ENCODE measurements around the gene BBS1. TPM values are rescaled to one million over a fixed set of nuclear protein-coding genes. Genes with fewer than 3 reads are reported as not detected.

The BBS1 gene
- total and polyA plus RNA-seq, 7 experiments from 2014 or later: 9.6 to 38.2 (median 22.7) TPM

DNA sequence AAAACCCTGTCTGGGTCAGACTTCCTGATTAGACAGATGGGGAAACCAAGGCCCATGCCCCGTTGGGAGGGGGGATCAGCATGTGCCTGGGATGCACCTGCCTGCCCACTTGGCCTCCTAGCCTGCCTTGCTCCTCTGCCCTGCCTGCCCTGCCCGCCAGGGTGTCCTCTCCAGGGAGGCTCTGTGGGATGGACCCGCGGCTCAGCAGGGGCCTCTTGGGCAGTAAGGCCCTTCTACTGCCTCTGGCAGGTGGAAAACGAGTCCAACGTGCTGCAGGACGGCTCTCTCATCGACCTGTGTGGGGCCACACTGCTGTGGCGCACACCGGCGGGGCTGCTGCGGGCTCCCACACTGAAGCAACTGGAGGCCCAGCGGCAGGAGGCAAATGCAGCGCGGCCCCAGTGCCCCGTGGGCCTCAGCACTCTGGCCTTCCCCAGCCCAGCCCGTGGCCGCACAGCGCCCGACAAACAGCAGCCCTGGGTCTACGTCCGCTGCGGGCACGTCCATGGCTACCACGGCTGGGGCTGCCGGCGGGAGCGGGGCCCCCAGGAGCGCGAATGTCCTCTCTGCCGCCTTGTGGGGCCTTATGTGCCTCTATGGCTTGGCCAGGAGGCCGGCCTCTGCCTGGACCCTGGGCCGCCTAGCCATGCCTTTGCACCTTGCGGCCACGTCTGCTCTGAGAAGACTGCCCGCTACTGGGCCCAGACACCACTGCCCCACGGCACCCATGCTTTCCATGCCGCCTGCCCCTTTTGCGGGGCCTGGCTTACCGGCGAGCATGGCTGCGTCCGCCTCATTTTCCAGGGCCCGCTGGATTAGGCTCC lies 34.9 kb upstream of the BBS1 start:
- POLR2A ChIA-PET: interaction anchor here (0.7 kb wide), 1 partner anchor 9 kb away, joined by 3 read pairs; no protein-coding TSS in a partner anchor
- Mint-ChIP-seq H3K27ac (no peak overlapping the region), H3K9me3 (no peaks in the 10 kb centered on the region), H3K4me1 (peaks cover 5 to 23% (median 12%) of the 10 kb centered on the region in 7 donors), H3K4me3 (no peak overlapping the region), H3K36me3 (peaks cover 0 to 10% (median 0%) of the 10 kb centered on the region in 5 donors), H3K27me3 (no peaks in the 10 kb centered on the region)
- peaks cover 0 to 22% (median 0%) of the 10 kb centered on the region in 3 experiments for H3K36me3 ChIP-seq (ENCODE audit: control insufficient read depth in 2 of 3, insufficient read depth in 3 of 3, low read length in 3 of 3)
- H3K27me3 ChIP-seq (ENCODE audit: control insufficient read depth in 2 of 2, insufficient read depth in 2 of 2, low read length in 2 of 2): no peaks in the 10 kb centered on the region
- no peak overlapping the region for H3K27ac ChIP-seq (ENCODE audit: low read depth, low read length)
- H3K4me1 ChIP-seq (ENCODE audit: control insufficient read depth in 2 of 2, insufficient read depth in 2 of 2, low read length in 2 of 2): peaks cover 8 to 9% of the 10 kb centered on the region in 2 donors
- no peak for ATAC-seq
- peak in 1 of 9 donors; percentile 5 for DNase-seq
- no peak overlapping the region for H3K4me3 ChIP-seq (ENCODE audit: low read length)
- no peaks in the 10 kb centered on the region for H3K9me3 ChIP-seq (ENCODE audit: control insufficient read depth in 2 of 3, low read length in 3 of 3)
- intact Hi-C loops (cut with micrococcal nuclease): no loop called here
- CTCF ChIA-PET: interaction anchor here (0.6 kb wide), 1 partner anchor 320 kb away, joined by 4 read pairs; no protein-coding TSS in a partner anchor

DNA sequence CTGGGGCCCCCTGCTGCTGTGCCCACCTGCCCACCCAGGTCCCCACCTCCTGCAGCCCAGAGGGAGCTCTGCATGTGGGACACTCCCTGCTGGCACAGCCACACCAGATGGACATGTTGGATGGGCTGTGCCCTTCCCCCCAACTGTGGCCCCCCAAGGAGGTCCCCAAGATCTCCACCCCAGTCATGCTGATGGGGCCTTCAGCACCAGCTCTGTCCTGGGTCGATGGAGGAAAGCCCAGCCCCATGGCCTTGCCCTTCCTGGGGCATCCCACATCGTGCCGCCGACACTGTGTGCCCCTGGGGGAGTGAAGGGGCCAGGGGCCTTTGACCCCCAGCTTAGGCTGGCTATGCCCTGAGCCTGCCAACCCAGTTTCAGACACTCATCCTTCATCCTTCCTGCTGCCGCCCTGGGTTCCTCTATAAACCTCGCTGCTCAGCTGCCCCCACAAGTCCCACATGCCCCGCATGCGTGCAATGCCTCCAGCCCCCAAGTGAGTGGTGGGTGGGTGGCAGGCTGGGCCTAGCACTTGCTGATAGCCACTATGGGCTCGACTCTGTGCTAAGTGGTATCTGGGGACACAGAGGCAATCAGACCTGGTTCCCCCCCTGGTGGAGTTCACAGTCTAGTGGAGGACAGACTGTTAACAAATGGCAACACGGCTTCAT lies 34.1 kb upstream of the BBS1 start:
- no peak for DNase-seq
- Histone ChIP-seq H3K4me3 (ENCODE audit: low read length) (no peak overlapping the region), H3K27me3 (ENCODE audit: control insufficient read depth in 2 of 2, insufficient read depth in 2 of 2, low read length in 2 of 2) (no peaks in the 10 kb centered on the region), H3K27ac (ENCODE audit: low read depth, low read length) (no peak overlapping the region), H3K36me3 (ENCODE audit: control insufficient read depth in 2 of 3, insufficient read depth in 3 of 3, low read length in 3 of 3) (peaks cover 0 to 22% (median 0%) of the 10 kb centered on the region in 3 experiments), H3K4me1 (ENCODE audit: control insufficient read depth in 2 of 2, insufficient read depth in 2 of 2, low read length in 2 of 2) (peaks cover 9 to 14% of the 10 kb centered on the region in 2 donors), H3K9me3 (ENCODE audit: control insufficient read depth in 2 of 3, low read length in 3 of 3) (no peaks in the 10 kb centered on the region)
- no peak overlapping the region for H3K4me3 Mint-ChIP-seq
- no peak for ATAC-seq
- intact Hi-C loops (cut with micrococcal nuclease): no loop called here
- H3K36me3 Mint-ChIP-seq: peaks cover 0 to 10% (median 0%) of the 10 kb centered on the region in 5 donors
- peak overlapping the region in 3 of 9 donors; percentile 18 to 76 (median 36) for H3K27ac Mint-ChIP-seq
- ChIA-PET CTCF (interaction anchor here (0.6 kb wide), 1 partner anchor 319 kb away, joined by 4 read pairs; no protein-coding TSS in a partner anchor), POLR2A (no interaction called here)
- H3K9me3 Mint-ChIP-seq: no peaks in the 10 kb centered on the region
- peaks cover 5 to 28% (median 17%) of the 10 kb centered on the region in 7 donors for H3K4me1 Mint-ChIP-seq
- H3K27me3 Mint-ChIP-seq: no peaks in the 10 kb centered on the region

- H3K27me3 Mint-ChIP-seq: no peaks in the 10 kb centered on the region
- no peak overlapping the region for H3K4me3 Mint-ChIP-seq
- Histone ChIP-seq H3K27ac (ENCODE audit: low read depth, low read length) (no peak overlapping the region), H3K4me1 (ENCODE audit: control insufficient read depth in 2 of 2, insufficient read depth in 2 of 2, low read length in 2 of 2) (peaks cover 9 to 14% of the 10 kb centered on the region in 2 donors), H3K4me3 (ENCODE audit: low read length) (no peak overlapping the region), H3K27me3 (ENCODE audit: control insufficient read depth in 2 of 2, insufficient read depth in 2 of 2, low read length in 2 of 2) (no peaks in the 10 kb centered on the region), H3K36me3 (ENCODE audit: control insufficient read depth in 2 of 3, insufficient read depth in 3 of 3, low read length in 3 of 3) (peaks cover 0 to 22% (median 0%) of the 10 kb centered on the region in 3 experiments), H3K9me3 (ENCODE audit: control insufficient read depth in 2 of 3, low read length in 3 of 3) (no peaks in the 10 kb centered on the region)
- peaks cover 0 to 10% (median 0%) of the 10 kb centered on the region in 5 donors for H3K36me3 Mint-ChIP-seq
- H3K27ac Mint-ChIP-seq: peak overlapping the region in 3 of 9 donors; percentile 18 to 76 (median 36)
- H3K9me3 Mint-ChIP-seq: no peaks in the 10 kb centered on the region
- ChIA-PET CTCF (no interaction called here), POLR2A (interaction anchor here (1.0 kb wide), 1 partner anchor 13 kb away, joined by 3 read pairs; no protein-coding TSS in a partner anchor)
- H3K4me1 Mint-ChIP-seq: peaks cover 5 to 29% (median 17%) of the 10 kb centered on the region in 7 donors
- DNase-seq: no peak
- intact Hi-C loops (cut with micrococcal nuclease): no loop called here
- ATAC-seq: no peak
Observed at GRCh38 chr11:66476841-66477251, 33.6 kb upstream of the BBS1 start.

- peak overlapping the region in 6 of 10 donors; percentile 39 to 88 (median 53) for H3K4me3 Mint-ChIP-seq
- no peak overlapping the region for H3K27ac ChIP-seq (ENCODE audit: low read depth, low read length)
- ATAC-seq (no peak), DNase-seq (no peak)
- no peak overlapping the region for H3K4me3 ChIP-seq (ENCODE audit: low read length)
- H3K9me3 Mint-ChIP-seq: no peaks in the 10 kb centered on the region
- H3K27me3 ChIP-seq (ENCODE audit: control insufficient read depth in 2 of 2, insufficient read depth in 2 of 2, low read length in 2 of 2): no peaks in the 10 kb centered on the region
- intact Hi-C loops (cut with micrococcal nuclease): no loop called here
- H3K36me3 Mint-ChIP-seq: peaks cover 0 to 13% (median 0%) of the 10 kb centered on the region in 5 donors
- peak overlapping the region in 6 of 9 donors; percentile 35 to 90 (median 67) for H3K27ac Mint-ChIP-seq
- ChIA-PET POLR2A (interaction anchor here (1.0 to 4.3 kb wide), 2 partner anchors 10 to 13 kb away, joined by 3 to 42 read pairs; partner anchors contain the start of gene PELI3), CTCF (interaction anchor here (0.5 to 2.6 kb wide), 2 partner anchors 38 to 203 kb away, joined by 4 to 12 read pairs; partner anchors contain the start of gene MRPL11)
- peaks cover 0 to 16% (median 0%) of the 10 kb centered on the region in 3 experiments for H3K36me3 ChIP-seq (ENCODE audit: control insufficient read depth in 2 of 3, insufficient read depth in 3 of 3, low read length in 3 of 3)
- H3K4me1 ChIP-seq (ENCODE audit: control insufficient read depth in 2 of 2, insufficient read depth in 2 of 2, low read length in 2 of 2): peaks cover 9 to 14% of the 10 kb centered on the region in 2 donors
- H3K4me1 Mint-ChIP-seq: peaks cover 8 to 36% (median 17%) of the 10 kb centered on the region in 7 donors
- H3K27me3 Mint-ChIP-seq: no peaks in the 10 kb centered on the region
- no peaks in the 10 kb centered on the region for H3K9me3 ChIP-seq (ENCODE audit: control insufficient read depth in 2 of 3, low read length in 3 of 3)
Observed at GRCh38 chr11:66477263-66478201, 32.9 kb upstream of the BBS1 start.

- no peaks in the 10 kb centered on the region for H3K27me3 Mint-ChIP-seq
- ChIA-PET POLR2A (interaction anchor here (4.3 kb wide), 1 partner anchor 11 kb away, joined by 42 read pairs; the partner anchor contains the start of gene PELI3), CTCF (interaction anchor here (1.0 to 2.6 kb wide), 5 partner anchors 10 to 92 kb away, joined by 3 to 12 read pairs (median 5); partner anchors contain the start of genes MRPL11 and PELI3)
- DNase-seq (peak in 3 of 9 donors; percentile 18 to 35 (median 21)), ATAC-seq (no peak)
- H3K4me3 Mint-ChIP-seq: peak overlapping the region; percentile 86 to 92 (median 90)
- H3K4me1 Mint-ChIP-seq: peaks cover 9 to 37% (median 17%) of the 10 kb centered on the region in 7 donors
- peaks cover 9 to 14% of the 10 kb centered on the region in 2 donors for H3K4me1 ChIP-seq (ENCODE audit: control insufficient read depth in 2 of 2, insufficient read depth in 2 of 2, low read length in 2 of 2)
- H3K27ac ChIP-seq (ENCODE audit: low read depth, low read length): peak overlapping the region; percentile 90
- H3K27me3 ChIP-seq (ENCODE audit: control insufficient read depth in 2 of 2, insufficient read depth in 2 of 2, low read length in 2 of 2): no peaks in the 10 kb centered on the region
- peak overlapping the region; percentile 75 to 91 (median 88) for H3K27ac Mint-ChIP-seq
- peaks cover 0 to 11% (median 0%) of the 10 kb centered on the region in 5 donors for H3K36me3 Mint-ChIP-seq
- no peaks in the 10 kb centered on the region for H3K9me3 Mint-ChIP-seq
- intact Hi-C loops (cut with micrococcal nuclease): loop anchor here in 1 of 2 donors (1.0 kb wide), 1 partner anchor 199 kb away; no protein-coding TSS in a partner anchor
- H3K4me3 ChIP-seq (ENCODE audit: low read length): peak overlapping the region; percentile 86
- no peaks in the 10 kb centered on the region for H3K9me3 ChIP-seq (ENCODE audit: control insufficient read depth in 2 of 3, low read length in 3 of 3)
- peaks cover 0 to 5% (median 0%) of the 10 kb centered on the region in 3 experiments for H3K36me3 ChIP-seq (ENCODE audit: control insufficient read depth in 2 of 3, insufficient read depth in 3 of 3, low read length in 3 of 3)
Observed at GRCh38 chr11:66478729-66479393, 31.6 kb upstream of the BBS1 start.
